GM19372 (cell line): ENCODE results near the gene NBPF3.
"Not testable (repeated sequence)": the region's sequence is repeated elsewhere in the genome, so short reads cannot be mapped to it uniquely, and the experiment has no call there.

Experiments used
- ATAC-seq: cut with Tn5 transposase; IDR thresholded peaks from one replicate; pipeline ENCODE4 v1.9.1; 2021; ENCODE audit warnings: mild to moderate bottlenecking, low read depth, moderate library complexity; ENCODE audit not compliant: unreplicated experiment

NBPF3 gene

DNA sequence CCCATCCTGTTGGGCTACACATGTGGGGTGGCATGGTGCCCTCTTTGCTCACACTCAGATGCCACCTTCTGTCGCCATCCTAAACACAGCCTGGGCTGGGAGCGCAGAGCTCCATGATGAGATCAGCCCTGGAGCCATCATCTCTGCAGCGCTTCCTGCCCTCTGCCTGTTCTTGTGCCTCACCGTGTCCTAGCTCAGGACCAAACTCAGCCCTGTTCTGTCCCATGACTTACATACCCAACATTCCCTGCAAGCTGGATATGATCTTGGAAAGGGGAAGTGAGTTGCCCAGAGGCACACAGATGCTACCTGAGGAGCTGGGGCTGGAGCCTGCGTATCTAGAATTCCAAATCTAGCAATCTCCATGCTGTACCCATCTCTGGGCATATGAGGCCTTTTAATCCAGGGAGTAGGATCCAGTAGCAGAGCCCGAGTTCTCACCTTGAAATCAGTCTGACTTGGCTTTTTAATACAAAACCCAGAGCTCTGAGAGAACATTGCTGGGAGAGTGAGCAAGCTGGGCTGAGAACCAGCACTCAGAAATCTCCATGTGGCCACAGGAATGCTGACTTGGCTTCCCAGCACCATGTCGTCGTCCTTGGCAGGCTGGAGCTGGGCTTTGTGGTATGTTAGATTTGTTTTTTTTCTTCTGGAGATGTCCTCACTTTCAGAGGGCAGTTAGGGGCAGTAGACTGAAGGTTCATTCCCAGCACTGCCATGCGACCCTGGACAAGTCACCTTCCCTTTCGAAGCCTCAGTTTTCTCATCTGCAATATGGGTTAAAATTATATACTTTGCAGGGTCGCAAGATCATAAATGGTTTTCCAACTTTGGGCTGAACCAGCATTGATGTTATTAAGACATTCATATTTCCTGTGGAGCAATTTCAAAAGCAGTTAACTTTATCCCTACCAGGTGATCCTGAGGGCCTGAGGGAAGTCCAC, 71.9 kb downstream of the NBPF3 start:
- no peak for ATAC-seq

DNA sequence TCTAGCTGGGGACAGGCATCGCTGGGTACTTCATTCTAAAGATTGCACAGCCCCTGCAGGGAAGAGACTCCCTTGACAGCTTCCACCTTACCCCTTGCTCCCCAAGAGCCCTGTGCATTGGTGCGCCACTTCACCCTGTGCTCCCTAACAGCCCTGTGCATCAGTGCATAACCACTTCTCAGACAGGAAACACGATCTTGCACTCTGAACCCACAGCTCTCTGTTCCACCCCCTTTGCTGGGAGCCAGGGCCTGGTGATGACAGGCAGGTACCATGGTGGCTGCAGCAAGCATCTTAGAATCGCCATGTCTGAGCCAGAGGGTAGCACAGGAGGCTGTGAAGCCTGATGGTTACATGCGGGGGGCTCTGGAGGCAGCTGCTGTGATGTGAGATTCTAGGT, 74.3 kb downstream of the NBPF3 start:
- no peak for ATAC-seq

- ATAC-seq: no peak
These were observed 77.2 kb downstream of the NBPF3 start for GRCh38 chr1:21517161-21517589.

DNA sequence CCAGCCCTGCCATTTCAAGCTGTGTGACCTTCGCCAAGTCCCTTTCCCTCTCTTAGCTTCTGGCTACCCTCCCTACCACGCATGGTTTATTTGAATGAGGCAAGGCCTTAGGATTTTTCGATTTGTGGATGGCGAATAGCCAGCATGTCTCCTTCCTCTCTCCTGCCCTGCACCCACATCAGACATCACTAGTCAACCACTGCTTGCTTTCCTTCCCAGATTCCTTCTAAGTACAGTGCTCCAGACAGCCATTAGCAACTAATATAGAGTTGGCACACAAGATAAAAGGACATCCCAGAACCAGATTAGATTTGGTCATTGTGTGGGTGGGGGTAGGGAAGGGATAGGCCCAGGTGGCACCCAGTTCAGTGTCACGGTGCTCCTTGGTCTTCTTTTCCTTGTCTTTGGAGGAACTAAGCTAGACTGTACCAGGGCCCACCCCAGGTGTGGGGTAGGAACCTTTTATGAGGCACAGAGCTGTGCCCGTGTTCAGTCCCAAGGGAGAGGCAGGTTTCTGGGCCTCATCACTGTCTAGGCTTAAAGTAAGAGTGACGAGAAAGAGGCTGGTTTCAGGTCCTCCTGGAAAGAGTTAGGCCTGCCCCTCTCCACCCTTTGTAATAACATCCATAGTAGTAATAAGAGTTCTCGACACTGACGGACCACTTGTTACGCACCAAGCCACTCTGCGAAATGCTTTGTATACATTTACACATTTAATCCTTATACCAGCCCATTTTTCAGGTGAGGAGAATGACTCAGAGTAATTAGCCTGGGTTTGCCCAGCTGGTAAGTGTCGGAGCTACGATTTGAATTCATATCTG, 77.9 kb downstream of the NBPF3 start:
- no peak for ATAC-seq

DNA sequence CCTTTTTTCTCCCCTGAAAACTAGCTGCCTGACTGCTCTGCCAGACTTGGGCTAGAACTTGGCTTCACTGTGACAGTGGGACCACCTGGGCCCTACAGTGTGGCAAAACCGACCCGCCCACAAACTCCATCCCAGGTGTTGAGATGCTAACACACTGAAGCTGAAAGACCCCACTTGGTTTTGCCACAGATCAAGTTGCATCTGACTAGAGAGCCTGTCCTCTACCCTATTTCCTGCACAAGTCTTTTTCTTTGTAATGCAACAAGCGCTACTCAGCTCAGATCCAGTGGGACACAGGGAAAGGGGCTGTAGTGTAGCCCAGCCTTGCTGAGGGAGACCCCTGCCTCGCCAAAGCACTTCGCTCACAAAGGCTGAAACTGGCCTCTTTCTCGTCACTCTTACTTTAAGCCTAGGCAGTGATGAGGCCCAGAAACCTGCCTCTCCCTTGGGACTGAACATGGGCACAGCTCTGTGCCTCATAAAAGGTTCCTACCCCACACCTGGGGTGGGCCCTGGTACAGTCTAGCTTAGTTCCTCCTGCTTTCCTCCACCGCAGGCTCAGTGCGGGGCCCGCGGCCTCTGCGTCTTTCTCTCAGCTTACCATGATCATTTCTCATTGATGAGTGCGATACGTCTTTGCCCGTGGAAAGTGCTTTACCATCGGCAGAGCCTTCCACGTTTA, 79.0 kb downstream of the NBPF3 start:
- ATAC-seq: no peak

DNA sequence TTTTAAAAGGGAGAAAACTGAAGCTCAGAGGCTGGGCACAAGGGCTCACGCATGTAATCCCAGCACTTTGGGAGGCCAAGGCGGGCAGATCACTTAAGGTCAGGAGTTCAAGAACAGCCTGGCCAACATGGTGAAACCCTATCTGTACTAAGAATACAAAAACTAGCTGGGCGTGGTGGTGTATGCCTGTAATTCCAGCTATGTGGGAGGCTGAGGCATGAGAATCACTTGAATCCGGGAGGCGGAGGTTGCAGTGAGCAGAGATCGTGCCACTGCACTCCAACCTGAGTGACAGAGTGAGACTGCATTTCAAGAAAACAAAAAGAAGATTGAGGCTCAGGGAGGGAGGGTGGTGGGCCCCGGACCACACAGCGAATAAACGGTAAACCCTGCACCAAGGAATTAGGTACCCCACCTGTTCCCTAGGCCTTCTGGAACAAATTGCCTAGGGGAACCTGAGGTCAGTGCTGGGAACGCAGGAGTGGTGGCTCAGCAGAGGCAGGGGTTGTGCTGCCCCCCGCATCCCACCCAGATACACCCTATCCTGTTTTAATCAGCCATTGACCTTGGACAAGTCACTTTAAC, 79.6 kb downstream of the NBPF3 start:
- ATAC-seq: not testable (repeated sequence)

GRCh38 chr1:21520899-21521716, 81.2 kb downstream of the NBPF3 start:
- no peak for ATAC-seq

DNA sequence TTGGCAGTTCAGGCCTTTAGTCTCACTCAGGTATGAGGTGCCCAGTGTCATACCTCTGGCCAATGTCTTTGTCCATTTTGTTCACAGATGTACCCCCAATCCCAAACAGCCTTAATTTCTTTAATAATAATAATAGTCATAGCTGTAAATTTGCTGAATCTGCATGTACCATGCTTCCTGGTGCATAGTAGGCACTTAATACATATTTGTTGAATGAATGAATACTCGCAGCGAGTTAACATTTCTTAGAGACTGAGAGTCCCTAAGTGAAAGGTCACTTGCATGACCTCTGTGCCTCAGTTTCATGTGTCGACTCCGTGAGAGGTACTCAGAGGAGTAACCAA, 81.8 kb downstream of the NBPF3 start:
- ATAC-seq: no peak

- no peak for ATAC-seq
These were observed 82.6 kb downstream of the NBPF3 start for GRCh38 chr1:21522525-21523038.

GRCh38 chr1:21523297-21523813, 83.4 kb downstream of the NBPF3 start:
- no peak for ATAC-seq

- ATAC-seq: no peak
These were observed 84.3 kb downstream of the NBPF3 start for GRCh38 chr1:21524220-21524619.

DNA sequence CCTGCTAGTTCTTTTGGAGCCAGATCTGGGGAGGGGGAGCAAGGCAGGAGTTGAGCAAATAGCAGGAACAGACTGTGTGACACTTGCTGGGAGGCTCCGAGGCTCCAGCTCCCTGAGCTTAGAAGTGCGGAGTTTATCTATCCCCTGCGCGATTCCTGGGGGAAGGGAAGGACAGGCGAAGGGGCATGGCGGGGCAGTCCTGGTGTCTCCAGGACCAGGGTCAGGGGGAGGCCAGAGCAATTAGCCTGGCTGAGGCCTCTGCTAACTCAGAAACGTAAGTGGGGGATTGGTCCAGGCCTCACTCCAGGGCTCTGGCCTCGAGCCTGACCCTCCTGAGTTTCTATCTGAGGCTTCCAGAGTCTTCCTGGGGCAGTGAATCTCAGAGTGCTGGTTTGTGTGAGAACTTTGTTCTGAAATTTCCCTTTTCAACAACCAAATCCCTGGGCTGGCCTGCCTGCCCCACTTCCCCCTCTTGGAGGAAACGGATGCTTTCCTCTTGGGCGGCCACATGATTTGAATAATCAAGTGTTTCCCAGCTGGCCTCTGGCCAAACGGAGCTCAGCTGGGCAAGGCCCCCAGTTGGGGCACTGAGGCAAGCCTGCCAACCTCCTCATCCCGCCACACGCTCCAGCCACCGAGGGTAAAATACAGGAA, 84.9 kb downstream of the NBPF3 start:
- ATAC-seq: no peak

- no peak for ATAC-seq
These were observed 85.4 kb downstream of the NBPF3 start for GRCh38 chr1:21525340-21525717.

DNA sequence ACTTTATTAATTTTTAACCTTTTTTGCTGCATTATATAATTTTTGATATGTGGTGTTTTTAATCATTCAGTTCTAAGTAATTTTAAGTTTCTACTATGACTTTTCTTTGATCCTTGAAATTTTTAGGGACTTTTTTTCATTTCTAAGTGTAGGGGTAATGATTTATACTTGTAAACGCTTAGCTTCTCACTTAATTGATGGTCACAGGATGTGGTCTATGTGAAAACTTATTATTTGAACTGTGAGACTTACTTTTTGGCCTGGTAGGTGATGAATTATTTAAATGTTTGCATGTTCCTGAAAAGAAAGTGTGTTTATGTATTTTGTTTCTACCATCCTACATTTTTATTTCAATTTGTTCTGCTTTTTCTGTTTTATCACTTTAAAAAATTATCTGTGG, 86.5 kb downstream of the NBPF3 start:
- no peak for ATAC-seq

GRCh38 chr1:21530368-21531016, 90.6 kb downstream of the NBPF3 start:
- no peak for ATAC-seq

- no peak for ATAC-seq
These were observed 91.3 kb downstream of the NBPF3 start for GRCh38 chr1:21531241-21531640.

GRCh38 chr1:21532496-21532895, 92.6 kb downstream of the NBPF3 start:
- no peak for ATAC-seq

DNA sequence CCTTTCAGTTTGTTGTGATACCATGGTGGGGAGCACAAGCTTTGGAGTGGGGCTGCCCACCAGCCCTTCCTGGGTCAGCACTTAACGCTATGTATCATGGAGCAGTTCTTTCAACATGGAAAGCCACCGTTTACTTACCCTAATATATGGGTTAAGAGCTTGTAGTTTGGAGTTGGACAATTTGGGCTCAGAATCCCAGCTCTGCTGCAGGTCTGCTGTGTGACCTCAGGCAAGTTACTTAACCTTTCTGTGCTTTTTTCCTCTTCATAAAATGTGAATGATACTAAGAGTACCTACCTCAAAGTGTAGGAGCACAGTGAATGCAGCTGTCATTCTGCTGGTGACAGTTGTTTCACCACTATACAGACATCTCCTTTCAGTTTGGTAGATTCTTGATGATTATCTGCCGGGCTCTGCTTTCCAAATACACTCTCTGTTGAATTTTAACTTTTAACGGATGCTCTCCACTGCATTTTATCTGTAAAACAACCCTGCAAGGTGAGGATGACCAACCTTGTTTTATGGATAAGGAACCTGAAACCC, 93.1 kb downstream of the NBPF3 start:
- no peak for ATAC-seq
